PC-3 (cell line): ENCODE measurements around the gene GPR68. TPM values are rescaled to one million over a fixed set of nuclear protein-coding genes. Genes with fewer than 3 reads are reported as not detected.

Experiments
- ATAC-seq: fragments of 200-7000 bp; cut with Tn5 transposase; 2 replicates; pipeline ENCODE4 v1.9.1; 2020; ENCODE audit warnings: mild to moderate bottlenecking, moderate library complexity
- BruUV-seq: library from RNA; stranded (reverse); fragments of 400-500 nt; replicated peaks from 2 replicates; lab custom pipeline; 2021; lab: Mats Ljungman, UMichigan
- CTCF ChIA-PET: fragments of 300-600 bp; sonication (Branson Sonifier 250); formaldehyde crosslinking; loops from one replicate; lab custom pipeline; 2022; ENCODE audit warnings: antibody characterized with exemption; lab: Charles Lee
- POLR2A ChIA-PET: fragments of 300-600 bp; sonication (Branson Sonifier 250); formaldehyde crosslinking; loops from one replicate; lab custom pipeline; 2022; ENCODE audit warnings: antibody characterized with exemption; ENCODE audit not compliant: unreplicated experiment; lab: Charles Lee
- DNase-seq: peaks from one replicate; pipeline ENCODE4 v3.0.0-alpha.2; 2015
- H2AFZ ChIP-seq: fragments of 300-600 bp; sonication (generic); 2 replicates; pipeline ENCODE4 v1.6.0; 2016; ENCODE audit warnings: antibody characterized with exemption, low read length
- H3F3A ChIP-seq: fragments of 300-600 bp; sonication (generic); one replicate; pipeline ENCODE4 v1.6.0; 2017; ENCODE audit warnings: antibody characterized with exemption, low read length, control low read depth, mild to moderate bottlenecking; ENCODE audit not compliant: unreplicated experiment
- H3K27ac ChIP-seq: fragments of 300-600 bp; sonication (generic); 2 replicates; pipeline ENCODE4 v1.5.1; 2016; ENCODE audit warnings: mild to moderate bottlenecking, low read length
- H3K27me3 ChIP-seq: fragments of 300-600 bp; sonication (generic); 2 replicates; pipeline ENCODE4 v1.6.1; 2016; ENCODE audit warnings: low read length, mixed read lengths
- H3K36me3 ChIP-seq: fragments of 300-600 bp; sonication (generic); 2 replicates; pipeline ENCODE4 v1.6.1; 2016; ENCODE audit warnings: low read depth, mixed run types, low read length, mixed read lengths
- H3K4me1 ChIP-seq: fragments of 300-600 bp; sonication (generic); 2 replicates; pipeline ENCODE4 v1.5.1; 2016; ENCODE audit warnings: low read length; ENCODE audit not compliant: insufficient read depth
- H3K4me2 ChIP-seq: fragments of 300-600 bp; sonication (generic); 2 replicates; pipeline ENCODE4 v1.6.0; 2016; ENCODE audit warnings: low read length
- H3K4me3 ChIP-seq: fragments of 300-600 bp; sonication (generic); 2 replicates; pipeline ENCODE4 v1.5.1; 2016; ENCODE audit warnings: mild to moderate bottlenecking, low read length, mixed read lengths
- H3K79me2 ChIP-seq: fragments of 300-600 bp; sonication (generic); 2 replicates; pipeline ENCODE4 v1.6.1; 2017; ENCODE audit warnings: low read length, mixed read lengths
- H3K9ac ChIP-seq: fragments of 300-600 bp; sonication (generic); 2 replicates; pipeline ENCODE4 v1.6.0; 2016; ENCODE audit warnings: mild to moderate bottlenecking, low read length
- H3K9me2 ChIP-seq: fragments of 300-600 bp; sonication (generic); replicated peaks from 2 replicates; pipeline ENCODE4 v1.6.1; 2016; ENCODE audit warnings: mixed run types, low read length, mixed read lengths
- H3K9me3 ChIP-seq: fragments of 300-600 bp; sonication (generic); 2 replicates; pipeline ENCODE4 v1.6.1; 2016; ENCODE audit warnings: low read length, mixed read lengths
- H4K20me1 ChIP-seq: fragments of 300-600 bp; sonication (generic); 2 replicates; pipeline ENCODE4 v1.6.1; 2016; ENCODE audit warnings: low read length, mixed read lengths
- CTCF ChIP-seq: fragments of 300-600 bp; sonication (generic); conservative IDR thresholded peaks from 2 replicates; pipeline ENCODE4 v1.5.1; 2017; ENCODE audit warnings: antibody characterized with exemption, low read depth, mild to moderate bottlenecking, low read length
- EZH2 ChIP-seq: fragments of 300-600 bp; sonication (generic); IDR thresholded peaks from one replicate; pipeline ENCODE4 v1.6.1; 2017; ENCODE audit warnings: antibody characterized with exemption, mild to moderate bottlenecking, low read length; ENCODE audit not compliant: unreplicated experiment
- EZH2phosphoT487 ChIP-seq: fragments of 300-600 bp; sonication (generic); IDR thresholded peaks from 2 replicates; pipeline ENCODE4 v1.6.1; 2018; ENCODE audit warnings: mild to moderate bottlenecking, antibody characterized with exemption, low read length, borderline replicate concordance
- intact Hi-C: fragments of 100-400 bp; cut with micrococcal nuclease; formaldehyde crosslinking; loops from 2 replicates; pipeline ENCODE4 v1.9.0; 2023
- total RNA-seq: library from RNA; depleted of rRNA; stranded (reverse); fragments of >200 nt; gene quantifications from 2 replicates; pipeline ENCODE4 v1.2.3, GENCODE V29; 2014

GPR68 gene
- total RNA-seq, 1 experiment from 2014 or later: 1.5 TPM

GRCh38 chr14:91245029-91245428 is 525 bp upstream of the GPR68 start:
- H3K4me3 ChIP-seq: no peak overlapping the region
- H3K27ac ChIP-seq: no peak overlapping the region

GRCh38 chr14:91243074-91243471 is 1.4 kb downstream of the GPR68 start:
- Histone ChIP-seq H4K20me1 (no peaks in the 10 kb centered on the region), H3K9me3 (no peaks in the 10 kb centered on the region), H3K4me2 (0 out of 2 replicates have a peak overlapping the region, but pooled peaks have one; percentile 40), H3K27me3 (no peaks in the 10 kb centered on the region), H3K79me2 (no peaks in the 10 kb centered on the region), H3K4me3 (no peak overlapping the region), H3F3A (no peaks in the 10 kb centered on the region), H3K36me3 (no peaks in the 10 kb centered on the region), H3K9me2 (no peaks in the 10 kb centered on the region), H2AFZ (no peak overlapping the region), H3K4me1 (peaks cover 12% of the 10 kb centered on the region; the same call in 1 of the 2 replicates), H3K9ac (no peak overlapping the region), H3K27ac (peak overlapping the region; percentile 59)
- TF ChIP-seq CTCF: no peak
- no peak for TF ChIP-seq EZH2phosphoT487
- no peak for TF ChIP-seq EZH2
- ATAC-seq (no peak), DNase-seq (no peak)
- intact Hi-C loops: no loop called here
- POLR2A ChIA-PET: interaction anchor here (0.7 kb wide), 1 partner anchor 19 kb away, joined by 4 read pairs; no protein-coding TSS in a partner anchor
- BruUV-seq: no TSS peak
- CTCF ChIA-PET: interaction anchor here (0.5 to 0.8 kb wide), 3 partner anchors 65 to 1264 kb away, joined by 3 to 5 read pairs (median 4); no protein-coding TSS in a partner anchor

More at GRCh38 chr14:91245029-91245428, 525 bp upstream of the GPR68 start:
- H3K9ac ChIP-seq: no peak overlapping the region
- POLR2A ChIA-PET: no interaction called here
- H2AFZ ChIP-seq: no peak overlapping the region
- H3K36me3 ChIP-seq: no peaks in the 10 kb centered on the region
- ATAC-seq: no peak
- no peak for TF ChIP-seq EZH2phosphoT487
- BruUV-seq: no TSS peak
- no peak overlapping the region for H3K4me2 ChIP-seq
- H3K4me1 ChIP-seq: peaks cover 16% of the 10 kb centered on the region
- no peaks in the 10 kb centered on the region for H3K9me3 ChIP-seq
- CTCF ChIA-PET: no interaction called here
- intact Hi-C loops: no loop called here
- no peaks in the 10 kb centered on the region for H3K9me2 ChIP-seq
- no peaks in the 10 kb centered on the region for H4K20me1 ChIP-seq
- H3K79me2 ChIP-seq: no peaks in the 10 kb centered on the region
- DNase-seq: no peak
- H3F3A ChIP-seq: no peaks in the 10 kb centered on the region
- H3K27me3 ChIP-seq: no peaks in the 10 kb centered on the region

- Histone ChIP-seq H3K27ac (no peak overlapping the region; the same call in 1 of the 2 replicates), H3K27me3 (no peaks in the 10 kb centered on the region), H3K9me2 (no peaks in the 10 kb centered on the region), H3K9me3 (no peaks in the 10 kb centered on the region), H3K4me1 (peaks cover 12% of the 10 kb centered on the region; the same call in 1 of the 2 replicates), H4K20me1 (no peaks in the 10 kb centered on the region), H3K4me2 (no peak overlapping the region), H3K4me3 (no peak overlapping the region), H2AFZ (no peak overlapping the region), H3K79me2 (no peaks in the 10 kb centered on the region), H3F3A (no peaks in the 10 kb centered on the region), H3K9ac (no peak overlapping the region), H3K36me3 (no peaks in the 10 kb centered on the region)
- TF ChIP-seq CTCF (no peak), EZH2 (no peak), EZH2phosphoT487 (no peak)
- ChIA-PET CTCF (interaction anchor here (0.5 kb wide), 1 partner anchor 101 kb away, joined by 3 read pairs; no protein-coding TSS in a partner anchor), POLR2A (no interaction called here)
- ATAC-seq (no peak), DNase-seq (no peak)
- no TSS peak for BruUV-seq
- intact Hi-C loops: no loop called here
These were observed 1.9 kb downstream of the GPR68 start for GRCh38 chr14:91242635-91243034.
